Measurements from ENCODE around the gene MED16.
A peak's percentile ranks its signal among the peaks of the same experiment; 100 is the strongest.

MED16 gene

GRCh38 chr19:926589-927350 lies 33.8 kb upstream of the MED16 start:
- H3K4me3 ChIP-seq (ENCODE audit: low read length), result peak overlapping the region; percentile 74
- H3K4me1 ChIP-seq (ENCODE audit: control insufficient read depth, low read depth, low read length), result peaks cover 4% of the 10 kb centered on the region
- peaks cover 18% of the 10 kb centered on the region for H3K27me3 ChIP-seq (ENCODE audit: control insufficient read depth, insufficient read depth, low read length)
- H3K9me3 ChIP-seq (ENCODE audit: control insufficient read depth, low read depth, low read length), result no peaks in the 10 kb centered on the region
- no peak overlapping the region for H3K27ac ChIP-seq (ENCODE audit: low read length)
- peaks cover 5% of the 10 kb centered on the region for H3K36me3 ChIP-seq (ENCODE audit: control insufficient read depth, low read depth, low read length)
- H3K9ac ChIP-seq (ENCODE audit: low read length), result peak overlapping the region; percentile 71

GRCh38 chr19:926323-926588 lies 33.3 kb upstream of the MED16 start:
- Histone ChIP-seq H3K9me3 (ENCODE audit: control insufficient read depth, low read depth, low read length) (no peaks in the 10 kb centered on the region), H3K4me1 (ENCODE audit: control insufficient read depth, low read depth, low read length) (peaks cover 4% of the 10 kb centered on the region), H3K27ac (ENCODE audit: low read length) (no peak overlapping the region), H3K27me3 (ENCODE audit: control insufficient read depth, insufficient read depth, low read length) (peaks cover 22% of the 10 kb centered on the region), H3K4me3 (ENCODE audit: low read length) (peak overlapping the region; percentile 74), H3K36me3 (ENCODE audit: control insufficient read depth, low read depth, low read length) (peaks cover 5% of the 10 kb centered on the region), H3K9ac (ENCODE audit: low read length) (peak overlapping the region; percentile 71)

- H3K9me3 ChIP-seq (ENCODE audit: control insufficient read depth, low read depth, low read length), result no peaks in the 10 kb centered on the region
- peak within 1 kb of the TSS; percentile 71 for H3K9ac ChIP-seq (ENCODE audit: low read length)
- peaks cover 27% of the 10 kb centered on the region for H3K27me3 ChIP-seq (ENCODE audit: control insufficient read depth, insufficient read depth, low read length)
- H3K27ac ChIP-seq (ENCODE audit: low read length), result no peak within 1 kb of the TSS
- H3K4me1 ChIP-seq (ENCODE audit: control insufficient read depth, low read depth, low read length), result peaks cover 4% of the 10 kb centered on the region
- H3K36me3 ChIP-seq (ENCODE audit: control insufficient read depth, low read depth, low read length), result peaks cover 5% of the 10 kb centered on the region
- peak within 1 kb of the TSS; percentile 74 for H3K4me3 ChIP-seq (ENCODE audit: low read length)
Measured at GRCh38 chr19:925526-926322, 32.7 kb upstream of the MED16 start, which contains the start of gene ARID3A. Gene ARID3A, plus strand, starts transcription at chr19:926035. Its CDS starts 3,494 bp downstream, at chr19:929529.

GRCh38 chr19:925087-925525 lies 32.1 kb upstream of the MED16 start:
- H3K4me1 ChIP-seq (ENCODE audit: control insufficient read depth, low read depth, low read length), result peaks cover 4% of the 10 kb centered on the region
- no peak overlapping the region for H3K27ac ChIP-seq (ENCODE audit: low read length)
- H3K9ac ChIP-seq (ENCODE audit: low read length), result peak overlapping the region; percentile 42
- no peaks in the 10 kb centered on the region for H3K9me3 ChIP-seq (ENCODE audit: control insufficient read depth, low read depth, low read length)
- peaks cover 33% of the 10 kb centered on the region for H3K27me3 ChIP-seq (ENCODE audit: control insufficient read depth, insufficient read depth, low read length)
- peaks cover 4% of the 10 kb centered on the region for H3K36me3 ChIP-seq (ENCODE audit: control insufficient read depth, low read depth, low read length)
- H3K4me3 ChIP-seq (ENCODE audit: low read length), result peak overlapping the region; percentile 74

GRCh38 chr19:924553-925086 lies 31.6 kb upstream of the MED16 start:
- peak overlapping the region; percentile 42 for H3K9ac ChIP-seq (ENCODE audit: low read length)
- H3K4me3 ChIP-seq (ENCODE audit: low read length), result peak overlapping the region; percentile 74
- H3K36me3 ChIP-seq (ENCODE audit: control insufficient read depth, low read depth, low read length), result no peaks in the 10 kb centered on the region
- no peak overlapping the region for H3K27ac ChIP-seq (ENCODE audit: low read length)
- no peaks in the 10 kb centered on the region for H3K9me3 ChIP-seq (ENCODE audit: control insufficient read depth, low read depth, low read length)
- H3K4me1 ChIP-seq (ENCODE audit: control insufficient read depth, low read depth, low read length), result peaks cover 4% of the 10 kb centered on the region
- peaks cover 38% of the 10 kb centered on the region for H3K27me3 ChIP-seq (ENCODE audit: control insufficient read depth, insufficient read depth, low read length)

- Histone ChIP-seq H3K4me3 (ENCODE audit: low read length) (peak overlapping the region; percentile 9), H3K27me3 (ENCODE audit: control insufficient read depth, insufficient read depth, low read length) (peaks cover 78% of the 10 kb centered on the region), H3K9ac (ENCODE audit: low read length) (no peak overlapping the region), H3K36me3 (ENCODE audit: control insufficient read depth, low read depth, low read length) (no peaks in the 10 kb centered on the region), H3K4me1 (ENCODE audit: control insufficient read depth, low read depth, low read length) (no peaks in the 10 kb centered on the region), H3K9me3 (ENCODE audit: control insufficient read depth, low read depth, low read length) (no peaks in the 10 kb centered on the region), H3K27ac (ENCODE audit: low read length) (no peak overlapping the region)
Measured at GRCh38 chr19:920051-920864, 27.3 kb upstream of the MED16 start.

GRCh38 chr19:919199-920050 lies 26.4 kb upstream of the MED16 start:
- no peak overlapping the region for H3K27ac ChIP-seq (ENCODE audit: low read length)
- H3K9ac ChIP-seq (ENCODE audit: low read length), result no peak overlapping the region
- H3K36me3 ChIP-seq (ENCODE audit: control insufficient read depth, low read depth, low read length), result no peaks in the 10 kb centered on the region
- H3K9me3 ChIP-seq (ENCODE audit: control insufficient read depth, low read depth, low read length), result no peaks in the 10 kb centered on the region
- H3K4me1 ChIP-seq (ENCODE audit: control insufficient read depth, low read depth, low read length), result no peaks in the 10 kb centered on the region
- peaks cover 82% of the 10 kb centered on the region for H3K27me3 ChIP-seq (ENCODE audit: control insufficient read depth, insufficient read depth, low read length)
- no peak overlapping the region for H3K4me3 ChIP-seq (ENCODE audit: low read length)

GRCh38 chr19:918481-919198 lies 25.7 kb upstream of the MED16 start:
- H3K27ac ChIP-seq (ENCODE audit: low read length), result no peak overlapping the region
- H3K36me3 ChIP-seq (ENCODE audit: control insufficient read depth, low read depth, low read length), result no peaks in the 10 kb centered on the region
- no peak overlapping the region for H3K9ac ChIP-seq (ENCODE audit: low read length)
- H3K4me1 ChIP-seq (ENCODE audit: control insufficient read depth, low read depth, low read length), result no peaks in the 10 kb centered on the region
- H3K4me3 ChIP-seq (ENCODE audit: low read length), result peak overlapping the region; percentile 60
- no peaks in the 10 kb centered on the region for H3K9me3 ChIP-seq (ENCODE audit: control insufficient read depth, low read depth, low read length)
- H3K27me3 ChIP-seq (ENCODE audit: control insufficient read depth, insufficient read depth, low read length), result peaks cover 77% of the 10 kb centered on the region

- Histone ChIP-seq H3K4me1 (ENCODE audit: control insufficient read depth, low read depth, low read length) (no peaks in the 10 kb centered on the region), H3K27ac (ENCODE audit: low read length) (no peak overlapping the region), H3K4me3 (ENCODE audit: low read length) (peak overlapping the region; percentile 60), H3K9ac (ENCODE audit: low read length) (no peak overlapping the region), H3K36me3 (ENCODE audit: control insufficient read depth, low read depth, low read length) (no peaks in the 10 kb centered on the region), H3K9me3 (ENCODE audit: control insufficient read depth, low read depth, low read length) (no peaks in the 10 kb centered on the region), H3K27me3 (ENCODE audit: control insufficient read depth, insufficient read depth, low read length) (peaks cover 80% of the 10 kb centered on the region)
Measured at GRCh38 chr19:918152-918437, 25.1 kb upstream of the MED16 start.

- Histone ChIP-seq H3K27ac (ENCODE audit: low read length) (no peak within 1 kb of the TSS), H3K36me3 (ENCODE audit: control insufficient read depth, low read depth, low read length) (no peaks in the 10 kb centered on the region), H3K4me3 (ENCODE audit: low read length) (peak within 1 kb of the TSS; percentile 60), H3K27me3 (ENCODE audit: control insufficient read depth, insufficient read depth, low read length) (peaks cover 80% of the 10 kb centered on the region), H3K9ac (ENCODE audit: low read length) (no peak within 1 kb of the TSS), H3K4me1 (ENCODE audit: control insufficient read depth, low read depth, low read length) (no peaks in the 10 kb centered on the region), H3K9me3 (ENCODE audit: control insufficient read depth, low read depth, low read length) (no peaks in the 10 kb centered on the region)
Measured at GRCh38 chr19:917323-918151, 24.6 kb upstream of the MED16 start, which contains the start of gene KISS1R. Gene KISS1R, plus strand, starts transcription at chr19:917333. Its CDS starts 170 bp downstream, at chr19:917503.
